Stomach (tissue), 4 donors: Measurements from ENCODE around the gene JAML.

ENCODE experiments used
- POLR2A ChIP-seq, 4 donors: fragments of 450-650 bp; IDR thresholded peaks; one replicate each; pipeline ENCODE4 v1.6.1; 2016; ENCODE audit warnings: antibody characterized with exemption in 4 of 4, control low read depth in 2 of 4, mild to moderate bottlenecking in 1 of 4, moderate library complexity in 1 of 4
- POLR2AphosphoS5 ChIP-seq, 3 donors: sonication (generic); formaldehyde crosslinking; IDR thresholded peaks; one replicate each; pipeline ENCODE4 v1.6.1; 2016; ENCODE audit warnings: antibody characterized with exemption in 3 of 3

DNA sequence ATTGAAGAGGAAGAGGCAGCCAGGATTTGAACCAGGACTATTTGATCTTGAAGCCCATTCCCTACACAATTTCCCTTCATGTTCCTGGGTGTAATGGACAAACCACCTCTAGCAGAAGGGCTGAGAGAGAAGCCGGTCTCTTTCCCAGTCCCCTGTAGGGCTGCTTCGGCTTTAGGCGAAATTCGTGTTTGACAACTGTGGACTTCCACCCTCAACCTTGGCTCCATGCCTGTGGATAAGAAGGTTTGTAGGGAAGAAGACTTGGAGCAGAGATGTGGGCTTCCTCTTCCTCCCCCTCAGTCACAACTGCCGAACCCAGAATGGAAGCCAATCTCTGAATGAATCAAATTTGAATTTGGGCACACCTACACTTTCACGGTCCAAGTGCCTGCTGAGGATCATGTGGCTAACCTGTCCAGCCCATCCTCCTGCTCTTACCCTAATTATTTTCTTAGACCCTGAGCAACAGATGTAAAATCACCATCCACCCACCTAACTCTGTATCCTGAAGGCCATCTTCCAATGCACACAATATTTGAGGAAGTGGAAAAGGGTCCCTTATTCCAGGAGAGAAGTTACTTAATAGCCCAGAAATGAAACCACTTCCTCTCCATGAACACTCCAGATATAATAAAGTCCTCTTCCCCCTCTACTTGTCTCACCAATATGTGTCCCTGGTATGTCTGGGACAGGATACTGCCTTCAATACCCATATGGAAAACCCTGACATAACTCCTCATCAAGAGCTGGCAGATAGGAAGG lies 38.3 kb downstream of the JAML start:
- TF ChIP-seq POLR2AphosphoS5 (IDR thresholded peaks at IDR 0.05) (no peak), POLR2A (IDR thresholded peaks at IDR 0.05) (no peak)
